Measurements from ENCODE around the gene TGFBR3. TPM values are rescaled to one million over a fixed set of nuclear protein-coding genes. Genes with fewer than 3 reads are reported as not detected.

Gene TGFBR3
- total and polyA plus RNA-seq, 2 of the 13 experiments (the other 11 are each of a cell fraction or from before 2014, with no cell fraction given) = 76.5 to 195 TPM

DNA sequence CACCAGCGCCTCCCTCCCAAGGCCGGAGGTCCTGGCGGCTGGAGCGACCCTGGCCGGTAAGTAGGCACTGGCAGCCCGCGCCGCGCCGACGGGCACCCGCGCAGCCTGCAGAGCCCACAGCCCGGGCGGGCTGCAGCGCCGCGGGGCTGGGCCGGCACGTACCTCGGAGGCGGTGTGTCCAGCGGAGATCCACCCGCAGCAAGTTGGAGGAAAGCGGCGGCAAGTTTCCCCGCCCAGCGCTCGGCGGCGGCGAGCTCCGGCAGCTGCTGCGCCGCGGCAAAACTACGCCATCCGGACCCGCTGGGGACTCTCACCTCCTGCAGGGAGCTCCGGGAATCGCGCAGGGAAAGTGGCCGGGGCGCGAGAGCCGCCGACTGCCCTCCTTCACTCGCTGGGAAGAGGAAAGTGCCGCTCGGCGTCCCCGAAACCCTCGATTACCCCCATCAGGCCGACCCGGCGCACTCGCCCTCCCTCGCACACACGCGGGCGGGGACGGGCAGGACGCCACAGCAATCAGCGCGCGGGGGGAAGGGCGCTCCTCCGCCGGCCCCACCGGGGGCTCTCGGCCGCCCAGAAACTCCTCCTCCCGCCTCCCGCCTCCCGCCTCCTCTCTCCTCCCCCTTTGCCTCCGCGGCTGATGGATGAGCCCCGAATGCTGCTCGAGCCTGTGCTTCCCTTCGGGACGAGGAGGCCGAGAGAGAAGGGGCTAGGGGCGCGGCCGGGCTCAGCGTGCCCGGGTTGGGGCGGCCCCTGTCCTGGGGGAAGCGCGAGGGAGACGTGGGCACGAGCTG lies at the start of gene TGFBR3 (continued):
- peak; percentile 73 for TF ChIP-seq POGK (CRISPR knock-in tag; conservative IDR thresholded peaks at IDR 0.05)
- TF ChIP-seq MIER3 (CRISPR knock-in tag; IDR thresholded peaks at IDR 0.05; ENCODE audit: borderline replicate concordance) = no peak
- TF ChIP-seq JUNB (CRISPR knock-in tag; IDR thresholded peaks at IDR 0.05; ENCODE audit: borderline replicate concordance) = peak; percentile 59; the same call in 1 of the 2 replicates
- TF ChIP-seq ZNF101 (CRISPR knock-in tag; IDR thresholded peaks at IDR 0.05; ENCODE audit: borderline replicate concordance, low read depth) = no peak
- TF ChIP-seq KDM3A (CRISPR knock-in tag; IDR thresholded peaks at IDR 0.05; ENCODE audit: low read depth) = peak; percentile 54
- no peak for TF ChIP-seq ZNF737 (CRISPR knock-in tag; IDR thresholded peaks at IDR 0.05; ENCODE audit: borderline replicate concordance)
- 0 out of 2 replicates have a peak, but pooled peaks have one; percentile 60 for TF ChIP-seq SMAD9 (CRISPR knock-in tag; IDR thresholded peaks at IDR 0.05)
- TF ChIP-seq LCORL (IDR thresholded peaks at IDR 0.05) = no peak
- peak; percentile 83; the same call in 1 of the 2 replicates for TF ChIP-seq LCORL (CRISPR knock-in tag; IDR thresholded peaks at IDR 0.05)
- TF ChIP-seq TBX2 (CRISPR knock-in tag; IDR thresholded peaks at IDR 0.05; ENCODE audit: borderline replicate concordance) = peak; percentile 80; the same call in 1 of the 2 replicates
- TF ChIP-seq MIXL1 (CRISPR knock-in tag; IDR thresholded peaks at IDR 0.05) = peak; percentile 60; the same call in 1 of the 2 replicates
- TF ChIP-seq RBFOX2 (IDR thresholded peaks at IDR 0.05; ENCODE audit: low read depth, low read length) = peak; percentile 99
- peak in 1 of 2 experiments; percentile 55; a peak in 1 of 4 replicates for TF ChIP-seq KLF16 (CRISPR knock-in tag; IDR thresholded peaks at IDR 0.05)
- TF ChIP-seq, protein P1, sequence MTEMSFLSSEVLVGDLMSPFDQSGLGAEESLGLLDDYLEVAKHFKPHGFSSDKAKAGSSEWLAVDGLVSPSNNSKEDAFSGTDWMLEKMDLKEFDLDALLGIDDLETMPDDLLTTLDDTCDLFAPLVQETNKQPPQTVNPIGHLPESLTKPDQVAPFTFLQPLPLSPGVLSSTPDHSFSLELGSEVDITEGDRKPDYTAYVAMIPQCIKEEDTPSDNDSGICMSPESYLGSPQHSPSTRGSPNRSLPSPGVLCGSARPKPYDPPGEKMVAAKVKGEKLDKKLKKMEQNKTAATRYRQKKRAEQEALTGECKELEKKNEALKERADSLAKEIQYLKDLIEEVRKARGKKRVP (CRISPR knock-in tag; IDR thresholded peaks at IDR 0.05) = peak in 1 of 2 experiments; percentile 69; a peak in 2 of 4 replicates
- peak; percentile 75 for TF ChIP-seq RAD21 (CRISPR knock-in tag; IDR thresholded peaks at IDR 0.05)
- peak; percentile 58 for TF ChIP-seq ZNF563 (CRISPR knock-in tag; IDR thresholded peaks at IDR 0.05)
- TF ChIP-seq GLI4 (CRISPR knock-in tag; IDR thresholded peaks at IDR 0.05; ENCODE audit: borderline replicate concordance) = peak; percentile 86; the same call in 1 of the 2 replicates
- no peak for TF ChIP-seq ZNF567 (CRISPR knock-in tag; IDR thresholded peaks at IDR 0.05; ENCODE audit: borderline replicate concordance)
- TF ChIP-seq ZNF331 (CRISPR knock-in tag; IDR thresholded peaks at IDR 0.05) = peak; percentile 83; the same call in 1 of the 2 replicates
- no peak for TF ChIP-seq SOX13 (IDR thresholded peaks at IDR 0.05)
- peak in 1 of 2 experiments; percentile 80; a peak in 2 of 4 replicates for TF ChIP-seq SOX13 (CRISPR knock-in tag; conservative IDR thresholded peaks at IDR 0.05 in 1 of 2, IDR thresholded peaks at IDR 0.05 in 1 of 2)
- TF ChIP-seq NFE2L1 (CRISPR knock-in tag; IDR thresholded peaks at IDR 0.05; ENCODE audit: borderline replicate concordance) = no peak
- TF ChIP-seq JUND (CRISPR knock-in tag; IDR thresholded peaks at IDR 0.05) = 0 out of 2 replicates have a peak, but pooled peaks have one; percentile 7
- TF ChIP-seq, protein P2, sequence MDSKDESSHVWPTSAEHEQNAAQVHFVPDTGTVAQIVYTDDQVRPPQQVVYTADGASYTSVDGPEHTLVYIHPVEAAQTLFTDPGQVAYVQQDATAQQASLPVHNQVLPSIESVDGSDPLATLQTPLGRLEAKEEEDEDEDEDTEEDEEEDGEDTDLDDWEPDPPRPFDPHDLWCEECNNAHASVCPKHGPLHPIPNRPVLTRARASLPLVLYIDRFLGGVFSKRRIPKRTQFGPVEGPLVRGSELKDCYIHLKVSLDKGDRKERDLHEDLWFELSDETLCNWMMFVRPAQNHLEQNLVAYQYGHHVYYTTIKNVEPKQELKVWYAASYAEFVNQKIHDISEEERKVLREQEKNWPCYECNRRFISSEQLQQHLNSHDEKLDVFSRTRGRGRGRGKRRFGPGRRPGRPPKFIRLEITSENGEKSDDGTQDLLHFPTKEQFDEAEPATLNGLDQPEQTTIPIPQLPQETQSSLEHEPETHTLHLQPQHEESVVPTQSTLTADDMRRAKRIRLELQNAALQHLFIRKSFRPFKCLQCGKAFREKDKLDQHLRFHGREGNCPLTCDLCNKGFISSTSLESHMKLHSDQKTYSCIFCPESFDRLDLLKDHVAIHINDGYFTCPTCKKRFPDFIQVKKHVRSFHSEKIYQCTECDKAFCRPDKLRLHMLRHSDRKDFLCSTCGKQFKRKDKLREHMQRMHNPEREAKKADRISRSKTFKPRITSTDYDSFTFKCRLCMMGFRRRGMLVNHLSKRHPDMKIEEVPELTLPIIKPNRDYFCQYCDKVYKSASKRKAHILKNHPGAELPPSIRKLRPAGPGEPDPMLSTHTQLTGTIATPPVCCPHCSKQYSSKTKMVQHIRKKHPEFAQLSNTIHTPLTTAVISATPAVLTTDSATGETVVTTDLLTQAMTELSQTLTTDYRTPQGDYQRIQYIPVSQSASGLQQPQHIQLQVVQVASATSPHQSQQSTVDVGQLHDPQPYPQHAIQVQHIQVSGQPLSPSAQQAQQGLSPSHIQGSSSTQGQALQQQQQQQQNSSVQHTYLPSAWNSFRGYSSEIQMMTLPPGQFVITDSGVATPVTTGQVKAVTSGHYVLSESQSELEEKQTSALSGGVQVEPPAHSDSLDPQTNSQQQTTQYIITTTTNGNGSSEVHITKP (CRISPR knock-in tag; IDR thresholded peaks at IDR 0.05; ENCODE audit: low read depth) = peak; percentile 91
